ACC112 (cell line): Measurements from ENCODE around the gene GPSM3.
"Not testable (repeated sequence)": the region's sequence is repeated elsewhere in the genome, so short reads cannot be mapped to it uniquely, and the experiment has no call there.

Experiments used
- H2AFZ ChIP-seq: fragments of 200-600 bp; sonication (generic); one replicate; pipeline ENCODE4 v1.6.0; 2017; ENCODE audit warnings: antibody characterized with exemption, low read length; ENCODE audit not compliant: unreplicated experiment
- H3K27ac ChIP-seq: fragments of 200-600 bp; sonication (generic); 2 replicates; pipeline ENCODE4 v1.5.1; 2014; ENCODE audit warnings: low read depth, mild to moderate bottlenecking, antibody characterized with exemption, low read length, moderate library complexity
- H3K27me3 ChIP-seq: fragments of 200-600 bp; sonication (generic); 2 replicates; pipeline ENCODE4 v1.6.1; 2014; ENCODE audit warnings: mild to moderate bottlenecking, antibody characterized with exemption, low read length, moderate library complexity, mixed read lengths; ENCODE audit not compliant: insufficient read depth
- H3K36me3 ChIP-seq: fragments of 200-600 bp; sonication (generic); 2 replicates; pipeline ENCODE4 v1.6.1; 2016; ENCODE audit warnings: mild to moderate bottlenecking, antibody characterized with exemption, low read length, moderate library complexity, mixed read lengths; ENCODE audit not compliant: insufficient read depth
- H3K4me1 ChIP-seq: fragments of 200-600 bp; sonication (generic); one replicate; pipeline ENCODE4 v1.6.1; 2016; ENCODE audit warnings: low read length, mixed read lengths; ENCODE audit not compliant: insufficient read depth, unreplicated experiment, control insufficient read depth
- H3K4me3 ChIP-seq: fragments of 200-600 bp; sonication (generic); 2 replicates; pipeline ENCODE4 v1.5.1; 2014; ENCODE audit warnings: mild to moderate bottlenecking, low read depth, low read length
- H3K79me2 ChIP-seq: fragments of 200-600 bp; sonication (generic); one replicate; pipeline ENCODE4 v1.6.0; 2016; ENCODE audit warnings: low read length; ENCODE audit not compliant: control insufficient read depth, unreplicated experiment, insufficient read depth

The GPSM3 gene

DNA sequence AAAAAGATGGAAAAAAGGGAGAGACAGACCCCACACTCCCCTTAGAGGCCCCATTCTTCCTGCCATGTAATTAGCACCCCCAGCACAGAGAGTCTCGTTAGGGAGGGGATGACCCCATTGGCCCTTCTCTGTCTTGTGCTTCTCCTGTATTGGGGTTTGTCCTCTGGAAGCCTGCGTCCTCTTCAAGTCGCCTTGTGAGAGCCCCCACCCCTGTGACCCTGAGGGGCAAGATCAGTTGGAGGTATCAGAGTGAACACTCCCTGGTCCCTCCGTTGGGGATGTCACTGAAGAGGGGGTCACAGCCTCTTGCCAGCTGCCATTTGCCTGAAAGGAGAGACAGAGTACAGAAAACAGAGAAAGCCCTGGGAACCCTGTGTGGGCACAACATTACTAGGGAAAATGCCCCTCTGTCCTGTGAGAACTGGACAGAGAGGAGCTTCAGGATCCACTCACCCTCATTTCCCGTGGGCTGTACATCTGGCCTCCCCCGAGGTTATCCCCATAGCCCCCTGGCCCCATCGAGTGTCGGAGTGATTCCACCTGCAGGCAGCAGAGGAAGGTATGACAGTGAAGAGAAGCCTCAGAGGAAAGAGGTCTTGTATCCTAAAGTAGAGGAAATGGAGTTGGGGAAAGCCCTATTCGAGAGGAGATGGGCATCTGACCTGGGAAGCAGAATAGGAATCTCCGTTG is 6.1 kb downstream of the GPSM3 start:
- not testable (repeated sequence) for H3K36me3 ChIP-seq, H3K27me3 ChIP-seq, H3K4me3 ChIP-seq, H2AFZ ChIP-seq
- Histone ChIP-seq H3K27ac (peak overlapping the region; percentile 68), H3K79me2 (peaks cover 19% of the 10 kb centered on the region), H3K4me1 (peaks cover 11% of the 10 kb centered on the region)

DNA sequence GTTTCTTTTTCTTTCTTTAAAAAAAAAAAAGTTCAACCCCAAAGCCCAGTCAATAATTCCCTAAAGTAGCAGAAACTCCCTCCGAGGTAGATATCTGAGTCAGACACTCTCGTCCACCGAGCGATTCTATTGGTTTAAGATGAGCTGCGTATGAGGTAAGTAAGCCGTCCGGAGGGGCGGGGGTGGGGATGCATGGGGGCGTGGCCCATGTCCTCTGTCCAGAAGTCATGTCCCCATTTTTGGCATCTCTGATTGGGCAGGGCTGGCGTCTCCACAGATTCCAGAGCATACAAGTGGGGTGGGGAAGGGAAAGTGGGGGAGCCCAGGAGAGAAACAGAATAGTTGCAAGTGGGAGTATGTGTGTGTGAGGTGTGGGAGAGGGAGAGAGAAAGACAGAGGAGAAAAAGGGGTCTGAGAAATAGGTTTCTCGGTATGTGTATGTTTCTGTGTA is 6.7 kb downstream of the GPSM3 start:
- H3K27me3 ChIP-seq, H2AFZ ChIP-seq, H3K4me3 ChIP-seq, H3K36me3 ChIP-seq: not testable (repeated sequence)
- Histone ChIP-seq H3K27ac (peak overlapping the region; percentile 68), H3K4me1 (peaks cover 11% of the 10 kb centered on the region), H3K79me2 (peaks cover 19% of the 10 kb centered on the region)

DNA sequence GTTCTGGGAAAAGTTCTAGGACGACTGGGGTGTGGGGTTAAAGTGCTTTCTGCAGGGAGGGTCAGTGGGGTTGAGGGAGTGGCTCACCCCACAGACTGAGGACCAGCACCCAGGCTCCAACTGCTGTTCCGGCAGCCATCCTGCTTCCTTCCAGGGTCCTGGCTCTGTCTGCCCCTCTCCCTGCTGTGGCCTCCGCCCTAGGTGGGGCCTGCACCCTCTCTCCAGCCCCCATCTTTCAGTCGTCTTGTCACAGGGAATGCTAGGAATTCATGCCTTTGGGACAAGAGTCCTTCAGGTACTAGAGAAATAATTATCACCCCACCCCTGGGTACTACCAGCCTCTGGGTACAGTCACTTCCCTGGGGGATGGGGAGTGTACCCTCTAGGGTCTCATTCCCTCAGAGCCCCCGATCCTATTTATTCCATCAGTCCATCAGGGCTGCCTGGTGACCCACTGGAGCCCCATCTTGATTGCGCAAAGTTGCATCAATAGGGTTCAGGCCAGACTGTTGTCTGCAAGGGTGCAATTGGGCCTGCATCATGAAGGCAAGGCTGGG is 8.3 kb downstream of the GPSM3 start, which contains the start of gene AGER:
TSS of gene AGER (minus strand) at position 170 of the 557 bp plus-strand sequence. CDS start at position 139, 31 bp downstream.
- H3K36me3 ChIP-seq, result peaks cover 4% of the 10 kb centered on the region; the same call in 1 of the 2 replicates

GRCh38 chr6:32183483-32184083 is 8.9 kb downstream of the GPSM3 start:
- no peak overlapping the region for H3K27ac ChIP-seq
- H3K36me3 ChIP-seq, result peaks cover 4% of the 10 kb centered on the region; the same call in 1 of the 2 replicates
- no peak overlapping the region for H2AFZ ChIP-seq
- H3K4me1 ChIP-seq, result peaks cover 11% of the 10 kb centered on the region
- H3K27me3 ChIP-seq, result no peaks in the 10 kb centered on the region
- no peak overlapping the region for H3K4me3 ChIP-seq
- H3K79me2 ChIP-seq, result peaks cover 18% of the 10 kb centered on the region

More for the DNA sequence above, 8.3 kb downstream of the GPSM3 start, which contains the start of gene AGER:
- peaks cover 18% of the 10 kb centered on the region for H3K79me2 ChIP-seq
- peak within 1 kb of the TSS; percentile 64; the same call in 1 of the 2 replicates for H3K27ac ChIP-seq
- H3K4me1 ChIP-seq, result peaks cover 11% of the 10 kb centered on the region
- H3K27me3 ChIP-seq, result no peaks in the 10 kb centered on the region
- no peak within 1 kb of the TSS for H3K4me3 ChIP-seq
- no peak within 1 kb of the TSS for H2AFZ ChIP-seq

GRCh38 chr6:32183030-32183429 is 9.4 kb downstream of the GPSM3 start:
- peaks cover 4% of the 10 kb centered on the region; the same call in 1 of the 2 replicates for H3K36me3 ChIP-seq
- no peak overlapping the region for H2AFZ ChIP-seq
- H3K79me2 ChIP-seq, result peaks cover 17% of the 10 kb centered on the region
- no peak overlapping the region for H3K4me3 ChIP-seq
- no peak overlapping the region for H3K27ac ChIP-seq
- H3K4me1 ChIP-seq, result peaks cover 9% of the 10 kb centered on the region
- H3K27me3 ChIP-seq, result no peaks in the 10 kb centered on the region

- Histone ChIP-seq H3K27me3 (no peaks in the 10 kb centered on the region), H3K4me3 (no peak overlapping the region), H3K4me1 (peaks cover 5% of the 10 kb centered on the region), H3K36me3 (peaks cover 4% of the 10 kb centered on the region; the same call in 1 of the 2 replicates), H2AFZ (no peak overlapping the region), H3K27ac (no peak overlapping the region), H3K79me2 (peaks cover 13% of the 10 kb centered on the region)
Observed at GRCh38 chr6:32182555-32182981, 9.9 kb downstream of the GPSM3 start.

DNA sequence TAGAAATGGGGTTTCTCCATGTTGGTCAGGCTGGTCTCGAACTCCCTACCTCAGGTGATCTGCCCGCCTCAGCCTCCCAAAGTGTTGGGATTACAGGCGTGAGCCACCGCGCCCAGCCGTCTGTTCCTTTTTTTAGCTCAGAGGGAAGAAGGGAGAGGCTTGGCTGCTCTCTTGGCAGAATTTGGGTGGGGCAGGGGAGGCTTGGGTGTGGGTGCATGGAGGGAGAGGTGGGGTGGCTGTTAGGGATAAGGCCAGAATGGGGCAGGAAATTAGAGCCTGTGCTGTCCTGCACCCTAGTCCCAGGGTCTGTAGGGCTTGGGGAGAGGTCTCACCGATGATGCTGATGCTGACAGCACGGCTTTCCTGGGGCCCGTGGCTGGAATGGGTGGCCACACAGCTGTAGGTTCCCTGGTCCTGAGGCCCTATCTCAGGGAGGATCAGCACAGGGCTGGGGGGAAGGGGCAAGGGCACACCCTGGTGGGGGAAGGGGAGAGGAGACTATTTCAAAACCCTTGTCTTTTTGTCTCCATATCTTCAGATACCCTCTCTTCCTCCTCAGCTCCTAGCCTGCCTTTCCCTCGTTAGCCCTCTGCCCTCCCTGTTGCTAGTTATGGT is 10.4 kb downstream of the GPSM3 start:
- no peak overlapping the region for H3K4me3 ChIP-seq
- peaks cover 5% of the 10 kb centered on the region for H3K4me1 ChIP-seq
- H3K27ac ChIP-seq, result no peak overlapping the region
- H3K36me3 ChIP-seq, result no peaks in the 10 kb centered on the region
- no peak overlapping the region for H2AFZ ChIP-seq
- peaks cover 12% of the 10 kb centered on the region for H3K79me2 ChIP-seq
- no peaks in the 10 kb centered on the region for H3K27me3 ChIP-seq

DNA sequence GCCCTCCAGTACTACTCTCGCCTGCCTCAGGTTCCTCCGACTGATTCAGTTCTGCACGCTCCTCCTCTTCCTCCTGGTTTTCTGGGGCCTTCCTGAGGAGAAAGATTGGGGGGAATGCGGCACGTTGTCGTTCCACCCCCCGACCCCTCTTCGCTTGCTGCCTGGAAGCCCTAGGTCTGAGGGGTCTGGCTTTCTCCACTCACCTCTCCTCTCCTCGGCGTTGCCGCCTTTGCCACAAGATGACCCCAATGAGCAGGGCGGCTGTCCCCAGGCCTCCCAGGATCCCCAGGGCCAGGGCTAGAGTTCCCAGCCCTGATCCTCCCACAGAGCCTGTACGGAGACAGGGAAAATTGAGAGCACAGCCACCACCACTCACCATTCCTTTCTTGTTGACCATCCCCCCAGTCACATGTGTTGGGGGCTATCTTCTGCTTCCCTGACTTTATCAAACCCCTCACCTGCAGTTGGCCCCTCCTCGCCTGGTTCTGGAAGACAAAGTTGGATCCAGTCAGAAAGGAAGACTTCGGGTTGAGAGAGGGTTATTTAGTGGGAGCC is 11.2 kb downstream of the GPSM3 start:
- no peaks in the 10 kb centered on the region for H3K36me3 ChIP-seq
- no peak overlapping the region for H3K27ac ChIP-seq

GRCh38 chr6:32179766-32180405 is 12.6 kb downstream of the GPSM3 start:
- peaks cover 18% of the 10 kb centered on the region for H3K4me1 ChIP-seq
- peak overlapping the region; percentile 96 for H3K4me3 ChIP-seq
- H3K27me3 ChIP-seq, result no peaks in the 10 kb centered on the region
- H2AFZ ChIP-seq, result no peak overlapping the region
- H3K36me3 ChIP-seq, result no peaks in the 10 kb centered on the region
- peaks cover 22% of the 10 kb centered on the region for H3K79me2 ChIP-seq
- no peak overlapping the region for H3K27ac ChIP-seq

More for the DNA sequence above, 11.2 kb downstream of the GPSM3 start:
- peaks cover 13% of the 10 kb centered on the region for H3K4me1 ChIP-seq
- H3K79me2 ChIP-seq, result peaks cover 12% of the 10 kb centered on the region
- H2AFZ ChIP-seq, result no peak overlapping the region
- H3K27me3 ChIP-seq, result no peaks in the 10 kb centered on the region
- H3K4me3 ChIP-seq, result no peak overlapping the region
